ENCODE results near the gene SLC26A11. TPM values are rescaled to one million over a fixed set of nuclear protein-coding genes. Genes with fewer than 3 reads are reported as not detected.

The SLC26A11 gene
- total RNA-seq, 1 donor from 2014 or later: 16.1 TPM

DNA sequence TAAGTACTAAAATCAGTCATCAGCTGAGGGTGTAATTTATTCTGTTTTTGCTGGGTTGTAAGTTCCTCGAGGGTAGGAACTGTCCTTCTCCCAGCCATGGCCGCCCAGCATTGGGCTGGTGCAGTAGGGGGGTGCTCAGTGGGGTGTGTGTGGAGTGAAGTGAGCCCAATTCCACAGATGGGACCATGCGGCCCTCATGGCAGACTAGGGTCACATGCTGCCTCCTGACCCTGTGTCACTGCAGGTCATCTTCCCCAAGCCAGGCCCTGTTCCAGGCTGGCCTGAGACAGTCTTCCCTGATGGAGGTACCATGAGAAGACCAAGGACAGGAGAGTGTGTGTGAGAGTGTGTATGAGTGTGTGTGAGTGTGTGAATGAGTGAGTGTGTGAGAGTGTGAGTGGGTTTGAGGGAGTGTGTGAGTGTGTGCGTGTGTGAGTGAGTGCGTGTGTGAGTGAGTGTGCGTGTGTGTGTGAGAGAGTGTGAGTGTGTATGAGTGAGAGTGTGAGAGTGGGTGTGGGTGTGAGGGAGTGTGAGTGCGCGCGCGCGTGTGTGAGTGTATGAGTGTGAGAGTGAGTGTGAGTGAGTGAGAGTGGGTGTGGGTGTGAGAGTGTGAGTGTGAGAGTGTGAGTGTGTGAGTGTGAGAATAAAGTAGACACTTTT, 3.7 kb downstream of the SLC26A11 start:
- H3K4me2 ChIP-seq (ENCODE audit: low read length): no peak overlapping the region
- no peak for TF ChIP-seq EZH2 (IDR thresholded peaks at IDR 0.05; ENCODE audit: insufficient read depth, low read length)
- TF ChIP-seq, protein P1, sequence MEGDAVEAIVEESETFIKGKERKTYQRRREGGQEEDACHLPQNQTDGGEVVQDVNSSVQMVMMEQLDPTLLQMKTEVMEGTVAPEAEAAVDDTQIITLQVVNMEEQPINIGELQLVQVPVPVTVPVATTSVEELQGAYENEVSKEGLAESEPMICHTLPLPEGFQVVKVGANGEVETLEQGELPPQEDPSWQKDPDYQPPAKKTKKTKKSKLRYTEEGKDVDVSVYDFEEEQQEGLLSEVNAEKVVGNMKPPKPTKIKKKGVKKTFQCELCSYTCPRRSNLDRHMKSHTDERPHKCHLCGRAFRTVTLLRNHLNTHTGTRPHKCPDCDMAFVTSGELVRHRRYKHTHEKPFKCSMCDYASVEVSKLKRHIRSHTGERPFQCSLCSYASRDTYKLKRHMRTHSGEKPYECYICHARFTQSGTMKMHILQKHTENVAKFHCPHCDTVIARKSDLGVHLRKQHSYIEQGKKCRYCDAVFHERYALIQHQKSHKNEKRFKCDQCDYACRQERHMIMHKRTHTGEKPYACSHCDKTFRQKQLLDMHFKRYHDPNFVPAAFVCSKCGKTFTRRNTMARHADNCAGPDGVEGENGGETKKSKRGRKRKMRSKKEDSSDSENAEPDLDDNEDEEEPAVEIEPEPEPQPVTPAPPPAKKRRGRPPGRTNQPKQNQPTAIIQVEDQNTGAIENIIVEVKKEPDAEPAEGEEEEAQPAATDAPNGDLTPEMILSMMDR (IDR thresholded peaks at IDR 0.05; ENCODE audit: insufficient read depth, low read depth, low read length): no peak
- no peaks in the 10 kb centered on the region for H4K20me1 ChIP-seq (ENCODE audit: insufficient read depth, low read length)
- no peaks in the 10 kb centered on the region for H3K27me3 Mint-ChIP-seq (ENCODE audit: low read depth, unreplicated experiment)
- H3K36me3 Mint-ChIP-seq (ENCODE audit: low read depth, unreplicated experiment): peaks cover 10% of the 10 kb centered on the region
- no peaks in the 10 kb centered on the region for H3K9me3 ChIP-seq (ENCODE audit: insufficient read depth, low read depth, low read length)
- H2AFZ ChIP-seq (ENCODE audit: low read depth, low read length): no peak overlapping the region
- H3K4me3 ChIP-seq (ENCODE audit: insufficient read depth, low read depth, low read length): no peak overlapping the region
- no peak overlapping the region for H3K9ac ChIP-seq (ENCODE audit: low read length)
- H3K27me3 ChIP-seq (ENCODE audit: insufficient read depth, low read length): no peaks in the 10 kb centered on the region
- no peaks in the 10 kb centered on the region for H3K36me3 ChIP-seq (ENCODE audit: insufficient read depth, low read length)
- H3K4me1 Mint-ChIP-seq (ENCODE audit: low read depth, unreplicated experiment): peaks cover 3% of the 10 kb centered on the region
- H3K4me3 Mint-ChIP-seq (ENCODE audit: unreplicated experiment): no peak overlapping the region
- FAIRE-seq (no peak), DNase-seq (ENCODE audit: low read depth) (no peak)
- no peak overlapping the region for H3K27ac Mint-ChIP-seq (ENCODE audit: unreplicated experiment)
- H3K4me1 ChIP-seq (ENCODE audit: insufficient read depth, low read length): peaks cover 10% of the 10 kb centered on the region
- H3K79me2 ChIP-seq (ENCODE audit: insufficient read depth, low read length): no peaks in the 10 kb centered on the region
- H3K9me3 Mint-ChIP-seq (ENCODE audit: unreplicated experiment): no peaks in the 10 kb centered on the region
- H3K27ac ChIP-seq (ENCODE audit: low read depth, low read length): no peak overlapping the region

DNA sequence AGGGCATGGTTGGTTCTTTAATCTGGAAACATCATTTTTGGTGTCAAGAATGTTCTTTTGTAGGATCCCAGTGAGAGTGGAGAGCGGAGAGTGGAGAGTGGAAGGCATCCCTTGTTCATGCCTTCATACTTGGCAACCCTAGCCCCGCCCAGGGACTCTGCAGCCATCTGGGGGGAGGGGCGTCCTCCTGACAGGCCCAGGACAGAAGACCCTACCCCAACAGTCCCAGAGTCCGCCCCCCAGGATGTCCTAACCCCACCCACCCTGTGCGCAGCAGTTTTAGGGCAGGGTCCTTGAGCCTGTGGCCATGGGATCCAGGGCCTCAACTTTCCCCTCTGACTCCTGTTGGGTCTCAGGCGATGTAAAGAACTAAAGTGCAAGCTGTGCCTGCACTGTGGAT, 4.5 kb downstream of the SLC26A11 start:
- TF ChIP-seq, protein P1 (IDR thresholded peaks at IDR 0.05; ENCODE audit: insufficient read depth, low read depth, low read length): no peak
- TF ChIP-seq EZH2 (IDR thresholded peaks at IDR 0.05; ENCODE audit: insufficient read depth, low read length): no peak
- Mint-ChIP-seq H3K4me1 (ENCODE audit: low read depth, unreplicated experiment) (no peaks in the 10 kb centered on the region), H3K27me3 (ENCODE audit: low read depth, unreplicated experiment) (no peaks in the 10 kb centered on the region), H3K27ac (ENCODE audit: unreplicated experiment) (no peak overlapping the region), H3K9me3 (ENCODE audit: unreplicated experiment) (no peaks in the 10 kb centered on the region), H3K4me3 (ENCODE audit: unreplicated experiment) (no peak overlapping the region), H3K36me3 (ENCODE audit: low read depth, unreplicated experiment) (peaks cover 10% of the 10 kb centered on the region)
- Histone ChIP-seq H3K9ac (ENCODE audit: low read length) (no peak overlapping the region), H3K27me3 (ENCODE audit: insufficient read depth, low read length) (no peaks in the 10 kb centered on the region), H3K4me2 (ENCODE audit: low read length) (no peak overlapping the region), H3K4me3 (ENCODE audit: insufficient read depth, low read depth, low read length) (no peak overlapping the region), H3K4me1 (ENCODE audit: insufficient read depth, low read length) (peaks cover 3% of the 10 kb centered on the region), H3K79me2 (ENCODE audit: insufficient read depth, low read length) (no peaks in the 10 kb centered on the region), H3K36me3 (ENCODE audit: insufficient read depth, low read length) (no peaks in the 10 kb centered on the region), H2AFZ (ENCODE audit: low read depth, low read length) (no peak overlapping the region), H3K9me3 (ENCODE audit: insufficient read depth, low read depth, low read length) (no peaks in the 10 kb centered on the region), H4K20me1 (ENCODE audit: insufficient read depth, low read length) (no peaks in the 10 kb centered on the region), H3K27ac (ENCODE audit: low read depth, low read length) (no peak overlapping the region)
- DNase-seq (ENCODE audit: low read depth) (no peak), FAIRE-seq (no peak)

DNA sequence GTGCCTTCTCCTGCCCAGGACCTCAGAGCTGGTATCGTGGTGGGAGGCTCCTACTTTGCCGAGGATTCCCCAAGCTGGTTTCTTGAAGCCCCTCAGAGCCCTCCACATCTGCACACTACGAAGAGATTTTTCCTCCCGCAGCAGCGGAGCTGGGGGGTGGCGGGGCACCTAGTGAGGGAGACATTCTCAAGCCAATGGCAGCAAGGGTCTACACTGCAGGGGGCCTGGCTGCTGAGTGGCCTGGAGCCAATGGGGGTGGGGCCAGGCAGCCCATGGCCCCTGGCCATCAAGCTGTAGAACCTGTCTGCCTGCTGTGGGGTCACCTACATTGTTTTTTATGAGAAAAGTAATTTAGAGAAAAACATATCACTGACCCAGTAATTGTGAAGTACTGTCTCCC, 5.0 kb downstream of the SLC26A11 start:
- no peak overlapping the region for H2AFZ ChIP-seq (ENCODE audit: low read depth, low read length)
- FAIRE-seq: no peak
- no peaks in the 10 kb centered on the region for H4K20me1 ChIP-seq (ENCODE audit: insufficient read depth, low read length)
- H3K4me3 ChIP-seq (ENCODE audit: insufficient read depth, low read depth, low read length): no peak overlapping the region
- Mint-ChIP-seq H3K4me1 (ENCODE audit: low read depth, unreplicated experiment) (no peaks in the 10 kb centered on the region), H3K27me3 (ENCODE audit: low read depth, unreplicated experiment) (no peaks in the 10 kb centered on the region), H3K36me3 (ENCODE audit: low read depth, unreplicated experiment) (peaks cover 11% of the 10 kb centered on the region), H3K4me3 (ENCODE audit: unreplicated experiment) (no peak overlapping the region), H3K27ac (ENCODE audit: unreplicated experiment) (no peak overlapping the region), H3K9me3 (ENCODE audit: unreplicated experiment) (no peaks in the 10 kb centered on the region)
- DNase-seq (ENCODE audit: low read depth): no peak
- H3K79me2 ChIP-seq (ENCODE audit: insufficient read depth, low read length): no peaks in the 10 kb centered on the region
- H3K27ac ChIP-seq (ENCODE audit: low read depth, low read length): no peak overlapping the region
- no peaks in the 10 kb centered on the region for H3K27me3 ChIP-seq (ENCODE audit: insufficient read depth, low read length)
- H3K9ac ChIP-seq (ENCODE audit: low read length): no peak overlapping the region
- no peaks in the 10 kb centered on the region for H3K4me1 ChIP-seq (ENCODE audit: insufficient read depth, low read length)
- no peaks in the 10 kb centered on the region for H3K9me3 ChIP-seq (ENCODE audit: insufficient read depth, low read depth, low read length)
- no peaks in the 10 kb centered on the region for H3K36me3 ChIP-seq (ENCODE audit: insufficient read depth, low read length)
- TF ChIP-seq EZH2 (IDR thresholded peaks at IDR 0.05; ENCODE audit: insufficient read depth, low read length): no peak
- TF ChIP-seq, protein P1 (IDR thresholded peaks at IDR 0.05; ENCODE audit: insufficient read depth, low read depth, low read length): no peak
- no peak overlapping the region for H3K4me2 ChIP-seq (ENCODE audit: low read length)
